Hematopoietic multipotent progenitor cell treated with erythropoietin and hydrocortisone succinate and interleukin-3 and kit ligand, for 6 days (in vitro differentiated cells): ENCODE measurements around the gene EML2.

Source experiments
- DNase-seq: peaks from one replicate; pipeline ENCODE4 v3.0.0-alpha.2; 2015

The EML2 gene

GRCh38 chr19:45581576-45581975, 57.6 kb downstream of the EML2 start:
- DNase-seq = no peak

GRCh38 chr19:45578861-45579260, 60.3 kb downstream of the EML2 start:
- no peak for DNase-seq

- no peak for DNase-seq
Observed at GRCh38 chr19:45577111-45577905, 61.9 kb downstream of the EML2 start.

GRCh38 chr19:45576682-45577081, 62.5 kb downstream of the EML2 start:
- DNase-seq = no peak

- DNase-seq = no peak
Observed at GRCh38 chr19:45575216-45575615, 64.0 kb downstream of the EML2 start.

GRCh38 chr19:45574526-45574925, 64.7 kb downstream of the EML2 start:
- DNase-seq = no peak

GRCh38 chr19:45571457-45572220, 67.6 kb downstream of the EML2 start:
- no peak for DNase-seq

- peak; percentile 66 for DNase-seq
Observed at GRCh38 chr19:45569619-45570421, 69.4 kb downstream of the EML2 start.

- DNase-seq = no peak
Observed at GRCh38 chr19:45568732-45569131, 70.5 kb downstream of the EML2 start.

- DNase-seq = no peak
Observed at GRCh38 chr19:45567609-45568008, 71.6 kb downstream of the EML2 start.

- no peak for DNase-seq
Observed at GRCh38 chr19:45564131-45564780, 74.9 kb downstream of the EML2 start.

- no peak for DNase-seq
Observed at GRCh38 chr19:45560686-45561085, 78.5 kb downstream of the EML2 start.

GRCh38 chr19:45560038-45560437, 79.2 kb downstream of the EML2 start:
- no peak for DNase-seq
